Loucy (cell line): ENCODE results near the gene ELP2.
"Not testable (repeated sequence)": the region's sequence is repeated elsewhere in the genome, so short reads cannot be mapped to it uniquely, and the experiment has no call there.

ENCODE experiments used
- H2AFZ ChIP-seq: fragments of 200-600 bp; sonication (generic); 2 replicates; pipeline ENCODE4 v1.6.0; 2016; ENCODE audit warnings: antibody characterized with exemption, mild to moderate bottlenecking, low read length, moderate library complexity
- H3F3A ChIP-seq: fragments of 200-600 bp; 2 replicates; pipeline ENCODE4 v1.6.0; 2016; ENCODE audit warnings: antibody characterized with exemption, low read depth, mild to moderate bottlenecking
- H3K27me3 ChIP-seq: fragments of 200-600 bp; sonication (generic); 2 replicates; pipeline ENCODE4 v1.6.1; 2014; ENCODE audit warnings: low read length, mild to moderate bottlenecking; ENCODE audit not compliant: insufficient read depth, poor library complexity, severe bottlenecking
- H3K36me3 ChIP-seq: fragments of 200-600 bp; sonication (generic); 2 replicates; pipeline ENCODE4 v1.6.1; 2016; ENCODE audit warnings: low read length; ENCODE audit not compliant: insufficient read depth
- H3K4me1 ChIP-seq: fragments of 200-600 bp; sonication (generic); 2 replicates; pipeline ENCODE4 v1.5.1; 2014; ENCODE audit warnings: low read length, mild to moderate bottlenecking; ENCODE audit not compliant: insufficient read depth, poor library complexity, severe bottlenecking
- H3K4me2 ChIP-seq: fragments of 200-600 bp; sonication (generic); 2 replicates; pipeline ENCODE4 v1.6.0; 2014; ENCODE audit warnings: antibody characterized with exemption, low read length, low read depth, mild to moderate bottlenecking; ENCODE audit not compliant: poor library complexity, severe bottlenecking
- H3K4me3 ChIP-seq: fragments of 200-600 bp; sonication (generic); 2 replicates; pipeline ENCODE4 v1.5.1; 2014; ENCODE audit warnings: low read length, mild to moderate bottlenecking, mixed read lengths; ENCODE audit not compliant: poor library complexity, severe bottlenecking
- H3K79me2 ChIP-seq: fragments of 200-600 bp; sonication (generic); 2 replicates; pipeline ENCODE4 v1.6.1; 2014; ENCODE audit warnings: low read length; ENCODE audit not compliant: insufficient read depth
- H3K9ac ChIP-seq: fragments of 200-600 bp; sonication (generic); 2 replicates; pipeline ENCODE4 v1.6.0; 2014; ENCODE audit warnings: mild to moderate bottlenecking, low read depth, low read length, moderate library complexity; ENCODE audit not compliant: poor library complexity, severe bottlenecking
- H3K9me2 ChIP-seq: fragments of 200-600 bp; sonication (generic); replicated peaks from 2 replicates; pipeline ENCODE4 v1.6.1; 2016; ENCODE audit warnings: low read depth, low read length, mixed read lengths
- H3K9me3 ChIP-seq: fragments of 200-600 bp; sonication (generic); 2 replicates; pipeline ENCODE4 v1.6.1; 2014; ENCODE audit warnings: mild to moderate bottlenecking, antibody characterized with exemption, low read length, low read depth; ENCODE audit not compliant: insufficient read depth
- H4K20me1 ChIP-seq: fragments of 200-600 bp; sonication (generic); 2 replicates; pipeline ENCODE4 v1.6.0; 2014; ENCODE audit warnings: antibody characterized with exemption, low read length, mild to moderate bottlenecking; ENCODE audit not compliant: insufficient read depth, poor library complexity, severe bottlenecking
- CTCF ChIP-seq: fragments of 200-600 bp; sonication (generic); conservative IDR thresholded peaks from 2 replicates; pipeline ENCODE4 v1.5.1; 2014; ENCODE audit warnings: mild to moderate bottlenecking, antibody characterized with exemption, low read length
- EZH2phosphoT487 ChIP-seq: fragments of 200-600 bp; IDR thresholded peaks from 2 replicates; pipeline ENCODE4 v1.6.1; 2018; ENCODE audit warnings: antibody characterized with exemption, mild to moderate bottlenecking, moderate library complexity, borderline replicate concordance

ELP2 gene

GRCh38 chr18:36089001-36089400 lies 40.7 kb upstream of the ELP2 start:
- Histone ChIP-seq H3K4me2 (no peak overlapping the region), H3K9ac (no peak overlapping the region), H4K20me1 (no peaks in the 10 kb centered on the region)

GRCh38 chr18:36092116-36092515 lies 37.6 kb upstream of the ELP2 start:
- peak overlapping the region; percentile 42 for H3K4me2 ChIP-seq
- H4K20me1 ChIP-seq = not testable (repeated sequence)

More at GRCh38 chr18:36089001-36089400, 40.7 kb upstream of the ELP2 start:
- no peaks in the 10 kb centered on the region for H3K9me3 ChIP-seq
- H3K36me3 ChIP-seq = no peaks in the 10 kb centered on the region
- H3K4me1 ChIP-seq = peaks cover 10% of the 10 kb centered on the region
- no peaks in the 10 kb centered on the region for H3K9me2 ChIP-seq
- H3K4me3 ChIP-seq = no peak overlapping the region
- no peaks in the 10 kb centered on the region for H3K27me3 ChIP-seq
- no peak overlapping the region for H2AFZ ChIP-seq
- TF ChIP-seq CTCF (no peak), EZH2phosphoT487 (no peak)
- no peaks in the 10 kb centered on the region for H3K79me2 ChIP-seq
- H3F3A ChIP-seq = no peaks in the 10 kb centered on the region

GRCh38 chr18:36094431-36094830 lies 35.3 kb upstream of the ELP2 start:
- Histone ChIP-seq H2AFZ (no peak overlapping the region), H4K20me1 (no peaks in the 10 kb centered on the region), H3K79me2 (no peaks in the 10 kb centered on the region), H3K9me2 (no peaks in the 10 kb centered on the region), H3F3A (no peaks in the 10 kb centered on the region), H3K9ac (no peak overlapping the region), H3K4me3 (no peak overlapping the region), H3K36me3 (no peaks in the 10 kb centered on the region), H3K4me1 (peaks cover 10% of the 10 kb centered on the region), H3K4me2 (no peak overlapping the region), H3K9me3 (no peaks in the 10 kb centered on the region), H3K27me3 (no peaks in the 10 kb centered on the region)
- TF ChIP-seq EZH2phosphoT487 (no peak), CTCF (no peak)

More at GRCh38 chr18:36092116-36092515, 37.6 kb upstream of the ELP2 start:
- not testable (repeated sequence) for H3K9me2 ChIP-seq, H3K9ac ChIP-seq, H3K36me3 ChIP-seq, H3K79me2 ChIP-seq, H3F3A ChIP-seq, H3K9me3 ChIP-seq, H3K27me3 ChIP-seq, H2AFZ ChIP-seq, H3K4me3 ChIP-seq
- H3K4me1 ChIP-seq = peaks cover 10% of the 10 kb centered on the region

- no peak overlapping the region for H2AFZ ChIP-seq
- H3K9ac ChIP-seq = no peak overlapping the region
- no peaks in the 10 kb centered on the region for H3K36me3 ChIP-seq
- no peaks in the 10 kb centered on the region for H3K9me3 ChIP-seq
- H3K4me2 ChIP-seq = no peak overlapping the region
- H4K20me1 ChIP-seq = no peaks in the 10 kb centered on the region
- no peaks in the 10 kb centered on the region for H3K9me2 ChIP-seq
- no peaks in the 10 kb centered on the region for H3K27me3 ChIP-seq
- peaks cover 10% of the 10 kb centered on the region for H3K4me1 ChIP-seq
- no peaks in the 10 kb centered on the region for H3F3A ChIP-seq
- H3K4me3 ChIP-seq = no peak overlapping the region
- TF ChIP-seq EZH2phosphoT487 (no peak), CTCF (peak; percentile 78)
- H3K79me2 ChIP-seq = no peaks in the 10 kb centered on the region
Observed at GRCh38 chr18:36095936-36096519, 33.7 kb upstream of the ELP2 start.
